AG10803 (cell line): Measurements from ENCODE around the gene NDC1.
"Not testable (repeated sequence)": the region's sequence is repeated elsewhere in the genome, so short reads cannot be mapped to it uniquely, and the experiment has no call there.

Source experiments
- DNase-seq: peaks from one replicate; pipeline ENCODE4 v3.0.0; 2010; ENCODE audit warnings: low read depth
- H3K4me3 ChIP-seq: 2 replicates; pipeline ENCODE4 v1.5.1; 2011; ENCODE audit warnings: mild to moderate bottlenecking, low read length, control low read depth
- TF ChIP-seq, protein P1 (sequence below): conservative IDR thresholded peaks from 2 replicates; pipeline ENCODE4 v1.5.1; 2011; ENCODE audit warnings: mild to moderate bottlenecking, low read length, control low read depth, inconsistent platforms

The NDC1 gene

DNA sequence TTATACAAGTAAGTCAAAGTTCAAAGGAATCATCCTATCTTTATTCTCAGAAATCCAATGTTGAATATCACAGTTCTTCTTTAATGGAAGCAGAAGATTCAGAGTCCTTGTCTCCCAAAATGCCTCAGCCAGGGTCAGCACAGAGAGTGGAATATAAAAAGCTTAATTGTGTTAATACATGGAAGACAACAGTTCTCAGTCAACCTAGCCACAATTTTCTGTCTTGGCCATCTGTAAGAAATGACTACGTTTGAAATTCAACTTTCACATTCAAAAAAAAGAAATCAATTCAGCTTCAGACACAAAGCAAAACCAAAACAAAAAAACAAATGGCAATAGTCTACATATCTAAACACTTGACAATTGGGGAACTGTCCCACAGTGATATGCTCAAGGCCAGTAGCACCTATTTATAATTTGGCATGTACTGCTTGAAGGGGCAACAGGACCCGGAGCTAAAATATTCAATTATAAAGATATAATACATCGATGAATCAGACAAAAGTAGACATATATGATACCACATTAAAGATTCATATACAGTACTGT lies 71.8 kb downstream of the NDC1 start:
- H3K4me3 ChIP-seq: peak overlapping the region; percentile 46; the same call in 1 of the 2 replicates
- DNase-seq: no peak
- TF ChIP-seq, protein P1, sequence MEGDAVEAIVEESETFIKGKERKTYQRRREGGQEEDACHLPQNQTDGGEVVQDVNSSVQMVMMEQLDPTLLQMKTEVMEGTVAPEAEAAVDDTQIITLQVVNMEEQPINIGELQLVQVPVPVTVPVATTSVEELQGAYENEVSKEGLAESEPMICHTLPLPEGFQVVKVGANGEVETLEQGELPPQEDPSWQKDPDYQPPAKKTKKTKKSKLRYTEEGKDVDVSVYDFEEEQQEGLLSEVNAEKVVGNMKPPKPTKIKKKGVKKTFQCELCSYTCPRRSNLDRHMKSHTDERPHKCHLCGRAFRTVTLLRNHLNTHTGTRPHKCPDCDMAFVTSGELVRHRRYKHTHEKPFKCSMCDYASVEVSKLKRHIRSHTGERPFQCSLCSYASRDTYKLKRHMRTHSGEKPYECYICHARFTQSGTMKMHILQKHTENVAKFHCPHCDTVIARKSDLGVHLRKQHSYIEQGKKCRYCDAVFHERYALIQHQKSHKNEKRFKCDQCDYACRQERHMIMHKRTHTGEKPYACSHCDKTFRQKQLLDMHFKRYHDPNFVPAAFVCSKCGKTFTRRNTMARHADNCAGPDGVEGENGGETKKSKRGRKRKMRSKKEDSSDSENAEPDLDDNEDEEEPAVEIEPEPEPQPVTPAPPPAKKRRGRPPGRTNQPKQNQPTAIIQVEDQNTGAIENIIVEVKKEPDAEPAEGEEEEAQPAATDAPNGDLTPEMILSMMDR: no peak

DNA sequence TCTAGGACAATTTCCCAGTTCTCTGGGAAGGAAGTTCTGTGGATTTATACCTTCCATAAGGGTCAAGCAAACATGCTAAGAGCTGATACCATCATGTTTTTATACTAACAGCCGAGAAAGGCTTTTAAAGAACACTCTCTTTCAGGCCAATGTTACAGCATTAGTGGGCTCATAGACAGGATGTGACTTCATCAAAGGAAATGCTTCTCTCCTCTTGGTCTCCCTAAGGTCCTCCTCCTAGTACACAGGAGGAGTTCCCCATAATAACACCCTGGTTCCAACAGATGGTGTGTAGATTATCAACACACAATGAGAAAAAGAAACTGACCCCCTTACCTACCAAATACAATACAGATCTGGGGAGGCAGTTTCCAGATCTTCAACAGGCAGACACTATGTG lies 72.4 kb downstream of the NDC1 start:
- H3K4me3 ChIP-seq: no peak overlapping the region
- DNase-seq: peak; percentile 53
- TF ChIP-seq, protein P1: no peak

DNA sequence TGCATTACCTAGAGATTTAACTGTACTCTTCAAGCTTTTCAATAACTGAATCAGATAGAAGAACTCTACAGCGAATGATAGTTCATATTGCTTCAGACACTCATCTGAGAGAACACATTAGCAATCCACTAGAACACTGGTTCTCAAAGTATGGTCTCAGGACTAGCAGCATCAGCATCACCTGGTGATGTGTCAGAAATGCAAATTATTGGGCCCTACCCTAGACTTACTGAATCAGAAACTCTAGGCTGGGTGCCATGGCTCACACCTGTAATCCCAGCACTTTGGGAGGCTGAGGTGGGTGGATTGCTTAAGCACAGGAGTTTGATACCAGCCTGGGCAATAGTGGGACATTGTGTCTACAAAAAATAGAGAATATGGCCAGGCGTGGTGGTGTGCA lies 74.2 kb downstream of the NDC1 start:
- no peak overlapping the region for H3K4me3 ChIP-seq
- no peak for DNase-seq
- TF ChIP-seq, protein P1: no peak

DNA sequence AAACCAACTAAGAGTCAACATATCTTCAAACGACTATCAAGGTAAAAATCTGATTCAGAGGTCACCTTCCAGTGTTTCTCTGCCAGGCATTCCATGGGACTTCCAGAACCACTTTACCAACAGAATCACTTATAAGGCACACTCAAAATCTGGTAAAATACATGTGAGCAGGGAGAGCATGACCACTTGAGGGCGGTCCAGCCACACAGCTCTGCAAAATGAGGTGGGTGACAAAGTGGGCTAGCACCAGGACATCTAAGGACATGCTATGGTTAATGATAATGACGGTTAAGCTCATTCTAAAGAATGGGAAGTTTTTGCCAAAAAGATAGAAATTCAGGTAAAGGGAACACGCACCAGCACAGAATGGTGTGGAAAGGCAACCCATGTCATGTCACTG lies 74.6 kb downstream of the NDC1 start:
- H3K4me3 ChIP-seq: no peak overlapping the region
- no peak for DNase-seq
- TF ChIP-seq, protein P1: no peak

DNA sequence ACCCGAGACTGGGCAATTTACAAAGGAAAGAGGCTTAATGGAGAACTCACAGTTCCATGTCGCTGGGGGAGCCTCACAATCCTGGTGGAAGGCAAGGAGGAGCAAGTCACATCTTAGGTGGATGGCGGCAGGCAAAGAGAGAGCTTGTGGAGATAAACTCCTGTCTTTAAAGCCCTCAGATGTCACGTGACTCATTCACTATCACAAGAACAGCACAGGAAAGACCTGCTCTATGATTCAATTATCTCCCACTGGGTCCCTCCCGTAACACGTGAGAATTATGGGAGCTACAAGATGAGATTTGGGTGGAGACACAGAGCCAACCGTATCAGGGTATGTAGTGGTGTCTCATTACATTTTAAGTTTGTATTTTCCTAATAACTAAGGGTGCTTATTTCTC lies 77.6 kb downstream of the NDC1 start:
- DNase-seq, H3K4me3 ChIP-seq: not testable (repeated sequence)

DNA sequence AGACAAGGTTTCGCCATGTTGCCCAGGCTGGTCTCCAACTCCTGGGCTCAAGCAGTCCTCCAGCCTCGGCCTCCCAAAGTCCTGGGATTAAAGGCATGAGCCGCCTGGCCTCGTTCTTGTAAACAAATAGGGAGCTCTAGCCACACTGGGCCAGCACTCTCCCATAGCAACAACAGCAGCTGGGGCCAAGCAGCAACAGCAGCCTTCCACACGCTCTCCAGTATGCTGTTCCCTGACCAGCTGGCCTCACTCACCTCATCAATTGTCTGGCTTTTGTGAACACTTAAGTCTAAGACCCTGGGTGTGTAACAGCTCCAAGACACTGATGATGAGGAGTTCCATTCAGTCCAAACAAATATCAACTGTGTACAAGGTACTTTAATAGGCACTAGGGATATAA lies 82.2 kb downstream of the NDC1 start:
- H3K4me3 ChIP-seq: no peak overlapping the region
- TF ChIP-seq, protein P1: no peak
- DNase-seq: no peak

DNA sequence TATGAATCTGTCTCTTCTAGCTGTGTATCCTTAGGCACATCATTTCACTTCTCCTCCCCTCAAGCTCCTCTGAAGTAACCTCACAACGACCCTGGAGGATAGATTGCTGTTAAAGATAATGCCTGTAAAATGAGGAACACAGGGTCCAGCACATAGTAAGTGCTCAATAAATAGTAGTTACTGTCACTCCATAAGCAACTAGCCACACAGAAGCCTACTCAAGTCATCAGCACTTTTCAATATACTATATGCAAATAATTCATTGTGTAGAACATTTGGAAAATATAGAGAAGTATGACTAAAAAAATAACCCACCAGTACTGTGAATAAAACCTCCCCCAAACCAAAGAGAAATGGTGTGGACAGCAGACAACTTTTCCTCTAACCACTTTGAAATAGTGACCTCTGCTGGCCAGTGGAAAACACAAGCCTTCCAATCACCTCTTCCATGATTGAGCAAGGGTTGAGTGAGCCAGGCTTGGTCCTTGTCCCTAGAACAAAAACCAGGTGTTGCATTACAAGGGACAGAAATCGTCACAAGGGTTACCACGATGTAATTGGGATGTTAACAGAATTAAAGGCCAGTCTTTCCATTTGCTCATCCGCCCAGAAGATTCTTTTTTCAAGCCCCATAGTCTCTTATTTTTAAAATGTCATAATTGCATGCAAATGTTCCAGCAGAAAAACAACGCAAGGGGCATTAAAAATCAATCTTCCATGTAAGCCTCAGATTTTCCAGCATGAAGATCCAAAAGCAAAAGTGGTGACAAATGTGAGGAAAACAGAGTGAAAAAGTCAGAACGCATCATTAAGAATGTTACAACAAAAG lies 83.4 kb downstream of the NDC1 start:
- DNase-seq: peak; percentile 71
- H3K4me3 ChIP-seq: no peak overlapping the region
- TF ChIP-seq, protein P1: peak; percentile 92
